Parathyroid adenoma (tissue), 2 donors: ENCODE results near the gene LYPLA2.
A peak's percentile ranks its signal among the peaks of the same experiment; 100 is the strongest.

Experiments
- H2AFZ ChIP-seq: fragments of 300-600 bp; sonication (generic); one replicate; pipeline ENCODE4 v1.7.0; 2017; ENCODE audit warnings: antibody characterized with exemption, mild to moderate bottlenecking
- H3K27ac ChIP-seq: fragments of 300-600 bp; sonication (generic); one replicate; pipeline ENCODE4 v1.7.0; 2017
- H3K27me3 ChIP-seq: fragments of 300-600 bp; sonication (generic); one replicate; pipeline ENCODE4 v1.7.0; 2017; ENCODE audit warnings: low read length; ENCODE audit not compliant: control insufficient read depth, insufficient read depth
- H3K36me3 ChIP-seq: fragments of 300-600 bp; sonication (generic); one replicate; pipeline ENCODE4 v1.7.0; 2017; ENCODE audit warnings: low read length; ENCODE audit not compliant: control insufficient read depth, insufficient read depth
- H3K4me1 ChIP-seq: fragments of 300-600 bp; sonication (generic); one replicate; pipeline ENCODE4 v1.7.0; 2017; ENCODE audit warnings: control low read depth
- H3K4me2 ChIP-seq: fragments of 300-600 bp; sonication (generic); one replicate; pipeline ENCODE4 v1.7.0; 2017; ENCODE audit warnings: low read length
- H3K4me3 ChIP-seq: fragments of 300-600 bp; sonication (generic); one replicate; pipeline ENCODE4 v1.7.0; 2017; ENCODE audit warnings: low read depth, low read length
- H3K79me2 ChIP-seq: fragments of 300-600 bp; sonication (generic); one replicate; pipeline ENCODE4 v1.7.0; 2017; ENCODE audit warnings: control low read depth
- H3K9ac ChIP-seq: fragments of 300-600 bp; sonication (generic); one replicate; pipeline ENCODE4 v1.7.0; 2017; ENCODE audit warnings: mild to moderate bottlenecking
- H3K9me3 ChIP-seq: fragments of 300-600 bp; sonication (generic); one replicate; pipeline ENCODE4 v1.7.0; 2017; ENCODE audit warnings: low read length; ENCODE audit not compliant: control insufficient read depth
- CTCF ChIP-seq: fragments of 300-600 bp; sonication (generic); IDR thresholded peaks from one replicate; pipeline ENCODE4 v1.7.0; 2017; ENCODE audit warnings: antibody characterized with exemption, mild to moderate bottlenecking
- donor health status: primary hyperparathyroidism.

LYPLA2 gene

GRCh38 chr1:23790696-23791515, at the start of gene LYPLA2:
Gene LYPLA2, plus strand, starts transcription at chr1:23791145. Its CDS starts 1,538 bp downstream, at chr1:23792683.
- no peaks in the 10 kb centered on the region for H3K27me3 ChIP-seq
- peak within 1 kb of the TSS; percentile 93 for H3K4me2 ChIP-seq
- no peak for TF ChIP-seq CTCF
- no peaks in the 10 kb centered on the region for H3K9me3 ChIP-seq
- peak within 1 kb of the TSS; percentile 53 for H3K27ac ChIP-seq
- H2AFZ ChIP-seq, result peak within 1 kb of the TSS; percentile 61
- H3K9ac ChIP-seq, result no peak within 1 kb of the TSS
- H3K4me1 ChIP-seq, result no peaks in the 10 kb centered on the region
- H3K36me3 ChIP-seq, result no peaks in the 10 kb centered on the region
- peak within 1 kb of the TSS; percentile 86 for H3K4me3 ChIP-seq
- peaks cover 3% of the 10 kb centered on the region for H3K79me2 ChIP-seq

- TF ChIP-seq CTCF, result no peak
- no peak overlapping the region for H3K4me2 ChIP-seq
- no peaks in the 10 kb centered on the region for H3K9me3 ChIP-seq
- H2AFZ ChIP-seq, result no peak overlapping the region
- H3K4me3 ChIP-seq, result no peak overlapping the region
- no peak overlapping the region for H3K9ac ChIP-seq
- no peak overlapping the region for H3K27ac ChIP-seq
- H3K4me1 ChIP-seq, result peaks cover 9% of the 10 kb centered on the region
- H3K27me3 ChIP-seq, result no peaks in the 10 kb centered on the region
- H3K79me2 ChIP-seq, result no peaks in the 10 kb centered on the region
- H3K36me3 ChIP-seq, result no peaks in the 10 kb centered on the region
These were observed 49.3 kb upstream of the LYPLA2 start for GRCh38 chr1:23741609-23742008.

GRCh38 chr1:23742670-23743286, 48.2 kb upstream of the LYPLA2 start:
- Histone ChIP-seq H2AFZ (peak overlapping the region; percentile 89), H3K4me1 (peaks cover 15% of the 10 kb centered on the region), H3K27ac (peak overlapping the region; percentile 42), H3K79me2 (peaks cover 5% of the 10 kb centered on the region), H3K9me3 (no peaks in the 10 kb centered on the region), H3K4me2 (peak overlapping the region; percentile 92), H3K27me3 (no peaks in the 10 kb centered on the region), H3K9ac (no peak overlapping the region), H3K36me3 (no peaks in the 10 kb centered on the region), H3K4me3 (peak overlapping the region; percentile 76)
- TF ChIP-seq CTCF, result no peak

GRCh38 chr1:23743287-23744152, 47.4 kb upstream of the LYPLA2 start, which contains the start of gene ELOA:
Gene ELOA, plus strand, starts transcription at chr1:23743471. Its CDS starts 33 bp downstream, at chr1:23743504.
- peak within 1 kb of the TSS; percentile 77 for H3K27ac ChIP-seq
- TF ChIP-seq CTCF, result no peak
- no peaks in the 10 kb centered on the region for H3K36me3 ChIP-seq
- H3K4me1 ChIP-seq, result peaks cover 18% of the 10 kb centered on the region
- no peaks in the 10 kb centered on the region for H3K9me3 ChIP-seq
- peak within 1 kb of the TSS; percentile 89 for H2AFZ ChIP-seq
- H3K79me2 ChIP-seq, result peaks cover 7% of the 10 kb centered on the region
- H3K4me2 ChIP-seq, result peak within 1 kb of the TSS; percentile 92
- peak within 1 kb of the TSS; percentile 76 for H3K4me3 ChIP-seq
- no peaks in the 10 kb centered on the region for H3K27me3 ChIP-seq
- H3K9ac ChIP-seq, result peak within 1 kb of the TSS; percentile 43
